ENCODE measurements around the gene PRPF6.

The PRPF6 gene

GRCh38 chr20:63937596-63937995 lies 43.3 kb upstream of the PRPF6 start:
- no peak for TF ChIP-seq CTCF (conservative IDR thresholded peaks at IDR 0.05; ENCODE audit: low read length)
- no peak for DNase-seq (ENCODE audit: low read depth)
- no peak overlapping the region for H3K4me3 ChIP-seq (ENCODE audit: low read length)

- TF ChIP-seq CTCF (conservative IDR thresholded peaks at IDR 0.05; ENCODE audit: low read length), result no peak
- DNase-seq (ENCODE audit: low read depth), result no peak
- H3K4me3 ChIP-seq (ENCODE audit: low read length), result no peak overlapping the region
Observed at GRCh38 chr20:63939061-63939935, 41.6 kb upstream of the PRPF6 start.

- DNase-seq (ENCODE audit: low read depth), result no peak
- no peak for TF ChIP-seq CTCF (conservative IDR thresholded peaks at IDR 0.05; ENCODE audit: low read length)
- H3K4me3 ChIP-seq (ENCODE audit: low read length), result no peak overlapping the region
Observed at GRCh38 chr20:63940071-63940471, 40.9 kb upstream of the PRPF6 start.

GRCh38 chr20:63940472-63941266 lies 40.3 kb upstream of the PRPF6 start:
- no peak overlapping the region for H3K4me3 ChIP-seq (ENCODE audit: low read length)
- no peak for DNase-seq (ENCODE audit: low read depth)
- TF ChIP-seq CTCF (conservative IDR thresholded peaks at IDR 0.05; ENCODE audit: low read length), result no peak

- TF ChIP-seq CTCF (conservative IDR thresholded peaks at IDR 0.05; ENCODE audit: low read length), result no peak
- no peak overlapping the region for H3K4me3 ChIP-seq (ENCODE audit: low read length)
- DNase-seq (ENCODE audit: low read depth), result no peak
Observed at GRCh38 chr20:63941282-63942081, 39.5 kb upstream of the PRPF6 start.

- TF ChIP-seq CTCF (conservative IDR thresholded peaks at IDR 0.05; ENCODE audit: low read length), result no peak
- H3K4me3 ChIP-seq (ENCODE audit: low read length), result no peak overlapping the region
- no peak for DNase-seq (ENCODE audit: low read depth)
Observed at GRCh38 chr20:63942250-63942951, 38.5 kb upstream of the PRPF6 start.
